NT2/D1 (cell line): ENCODE data around the gene TSFM.

Source experiments
- DNase-seq: peaks from one replicate; pipeline ENCODE4 v3.0.0-alpha.2; 2011; ENCODE audit warnings: low read depth, low spot score
- H3K27me3 ChIP-seq: 2 replicates; pipeline ENCODE4 v1.6.0; 2011; ENCODE audit warnings: mild to moderate bottlenecking; ENCODE audit not compliant: insufficient read length, insufficient read depth
- H3K36me3 ChIP-seq: 2 replicates; pipeline ENCODE4 v1.6.1; 2011; ENCODE audit warnings: mild to moderate bottlenecking, low read length, mixed read lengths; ENCODE audit not compliant: insufficient read depth, insufficient read length
- H3K4me1 ChIP-seq: 2 replicates; pipeline ENCODE4 v1.5.1; 2011; ENCODE audit not compliant: insufficient read depth, insufficient read length
- H3K4me3 ChIP-seq: 2 replicates; pipeline ENCODE4 v1.5.1; 2011; ENCODE audit warnings: low read depth; ENCODE audit not compliant: insufficient read length
- H3K9ac ChIP-seq: 2 replicates; pipeline ENCODE4 v1.6.0; 2011; ENCODE audit warnings: low read depth; ENCODE audit not compliant: insufficient read length
- H3K9me3 ChIP-seq: 2 replicates; pipeline ENCODE4 v1.5.1; 2011; ENCODE audit warnings: mild to moderate bottlenecking, low read length; ENCODE audit not compliant: insufficient read depth
- SUZ12 ChIP-seq: IDR thresholded peaks from 2 replicates; pipeline ENCODE4 v1.6.1; 2011; ENCODE audit not compliant: insufficient read length, insufficient read depth; ENCODE audit errors: extremely low read depth
- YY1 ChIP-seq: IDR thresholded peaks from 2 replicates; pipeline ENCODE4 v1.6.1; 2011; ENCODE audit not compliant: insufficient read length, insufficient read depth
- ZNF274 ChIP-seq: IDR thresholded peaks from 2 replicates; pipeline ENCODE4 v1.6.1; 2011; ENCODE audit warnings: mild to moderate bottlenecking, low read depth, low read length

TSFM gene

DNA sequence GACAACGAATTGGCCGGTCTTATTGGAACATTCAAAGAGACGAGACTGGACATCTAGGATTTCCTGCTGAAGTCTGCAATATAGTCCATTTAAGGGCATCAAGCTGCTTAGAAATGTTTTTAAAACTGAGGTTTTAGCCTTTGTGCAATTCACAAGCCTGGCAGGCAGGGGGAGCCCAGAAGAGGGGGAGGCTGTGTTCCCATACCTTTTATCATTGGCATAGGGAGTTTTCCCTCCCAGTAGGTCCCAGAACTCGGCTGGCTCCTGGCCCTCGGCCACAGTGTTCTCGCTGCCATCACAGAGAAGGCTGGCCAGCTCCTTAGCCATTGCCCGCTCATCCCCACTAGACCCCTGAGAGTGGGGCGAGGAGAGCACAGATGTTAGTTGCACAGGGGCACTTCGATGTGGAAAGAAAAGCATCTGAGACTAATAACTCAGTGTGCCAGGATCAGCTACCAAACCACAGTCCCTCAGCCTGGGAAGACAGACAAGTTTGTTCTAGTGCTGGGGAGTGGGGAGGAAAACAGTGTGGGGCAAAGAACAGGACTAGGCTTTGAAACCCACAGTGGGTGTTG lies 20.8 kb downstream of the TSFM start:
- H3K36me3 ChIP-seq = peaks cover 40% of the 10 kb centered on the region
- DNase-seq = peak; percentile 16

GRCh38 chr12:57806677-57807076 lies 24.1 kb downstream of the TSFM start:
- Histone ChIP-seq H3K9ac (no peak overlapping the region), H3K4me1 (peaks cover 2% of the 10 kb centered on the region), H3K36me3 (peaks cover 22% of the 10 kb centered on the region), H3K9me3 (no peaks in the 10 kb centered on the region), H3K4me3 (no peak overlapping the region), H3K27me3 (no peaks in the 10 kb centered on the region)
- no peak for TF ChIP-seq SUZ12
- DNase-seq = no peak

More for the DNA sequence above, 20.8 kb downstream of the TSFM start:
- peaks cover 2% of the 10 kb centered on the region for H3K4me1 ChIP-seq
- no peaks in the 10 kb centered on the region for H3K9me3 ChIP-seq
- no peak for TF ChIP-seq YY1
- TF ChIP-seq SUZ12 = no peak
- TF ChIP-seq ZNF274 = no peak
- no peak overlapping the region for H3K9ac ChIP-seq
- H3K4me3 ChIP-seq = no peak overlapping the region
- no peaks in the 10 kb centered on the region for H3K27me3 ChIP-seq

DNA sequence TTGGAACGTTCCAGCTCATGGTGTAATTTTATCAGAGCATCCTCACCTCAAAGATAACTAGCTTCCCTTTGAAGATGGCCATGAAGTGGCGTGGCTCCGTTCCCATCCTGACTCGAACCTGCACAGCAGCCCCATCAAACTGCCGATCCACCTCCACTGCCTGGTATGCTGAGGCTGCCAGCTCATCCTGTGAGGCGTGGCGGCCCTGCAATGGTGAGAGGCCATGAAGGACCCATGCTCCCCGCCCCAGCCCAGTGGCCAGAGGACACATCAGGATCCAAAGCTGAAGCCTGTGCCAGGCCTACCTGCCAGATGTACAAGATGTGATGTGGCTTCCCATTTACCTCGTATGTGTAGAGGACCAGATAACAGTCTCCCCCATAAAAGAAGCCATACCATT lies 24.7 kb downstream of the TSFM start:
- H3K9me3 ChIP-seq = no peaks in the 10 kb centered on the region
- DNase-seq = no peak
- H3K36me3 ChIP-seq = peaks cover 17% of the 10 kb centered on the region

DNA sequence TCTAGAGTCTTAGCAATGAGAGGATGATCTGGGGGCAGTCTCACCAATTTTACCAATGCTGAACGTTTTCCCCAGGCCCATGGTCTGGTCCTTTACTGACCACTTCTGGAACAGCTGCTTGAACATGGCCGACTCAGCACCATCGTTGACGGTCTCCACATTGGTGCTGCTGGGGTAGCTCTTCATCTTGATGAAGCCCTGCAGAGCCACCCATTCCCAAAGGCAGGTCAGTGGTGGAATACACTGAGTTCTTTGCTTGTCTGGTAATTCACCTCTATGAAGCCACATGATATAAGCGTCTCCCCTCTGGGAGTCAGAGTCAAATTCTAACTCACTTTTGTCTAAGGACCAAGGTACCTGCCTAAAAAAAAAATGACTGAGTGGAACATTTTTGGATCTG lies 25.8 kb downstream of the TSFM start:
- peaks cover 2% of the 10 kb centered on the region for H3K4me1 ChIP-seq
- no peak overlapping the region for H3K4me3 ChIP-seq
- no peak overlapping the region for H3K9ac ChIP-seq
- H3K9me3 ChIP-seq = no peaks in the 10 kb centered on the region
- no peaks in the 10 kb centered on the region for H3K27me3 ChIP-seq
- TF ChIP-seq YY1 (no peak), SUZ12 (no peak), ZNF274 (no peak)
- peaks cover 9% of the 10 kb centered on the region for H3K36me3 ChIP-seq
- no peak for DNase-seq

More for the DNA sequence above, 24.7 kb downstream of the TSFM start:
- H3K27me3 ChIP-seq = no peaks in the 10 kb centered on the region
- no peak overlapping the region for H3K4me3 ChIP-seq
- peaks cover 2% of the 10 kb centered on the region for H3K4me1 ChIP-seq
- no peak overlapping the region for H3K9ac ChIP-seq
- no peak for TF ChIP-seq YY1
- no peak for TF ChIP-seq ZNF274
- no peak for TF ChIP-seq SUZ12

DNA sequence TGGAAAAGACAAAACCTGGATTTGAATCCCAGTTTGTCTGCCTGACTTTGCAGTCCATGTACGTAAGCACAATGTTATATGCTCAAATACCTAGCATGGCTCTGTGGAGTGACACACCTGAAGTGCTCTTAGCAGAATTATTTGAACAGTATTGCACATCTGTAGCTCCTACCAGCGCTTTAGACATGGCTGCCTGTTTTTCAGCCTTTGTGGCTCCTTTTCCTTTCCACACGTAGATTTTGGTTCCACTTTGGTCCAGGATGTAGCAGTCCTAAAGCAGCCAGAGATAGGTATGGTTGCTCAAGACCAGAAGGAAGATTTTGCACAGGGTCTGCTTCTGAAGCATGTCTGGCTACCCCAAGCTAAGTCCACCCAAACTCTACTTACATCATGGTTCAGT lies 26.8 kb downstream of the TSFM start:
- no peak for TF ChIP-seq YY1
- no peak for TF ChIP-seq SUZ12
- TF ChIP-seq ZNF274 = no peak
- H3K9me3 ChIP-seq = no peaks in the 10 kb centered on the region
- no peak overlapping the region for H3K9ac ChIP-seq

GRCh38 chr12:57810450-57810849 lies 27.9 kb downstream of the TSFM start:
- Histone ChIP-seq H3K27me3 (no peaks in the 10 kb centered on the region), H3K9ac (no peak overlapping the region), H3K9me3 (no peaks in the 10 kb centered on the region), H3K4me3 (no peak overlapping the region), H3K36me3 (peaks cover 9% of the 10 kb centered on the region), H3K4me1 (no peaks in the 10 kb centered on the region)
- no peak for TF ChIP-seq YY1
- no peak for TF ChIP-seq ZNF274
- no peak for TF ChIP-seq SUZ12
- DNase-seq = no peak

More for the DNA sequence above, 26.8 kb downstream of the TSFM start:
- Histone ChIP-seq H3K4me1 (no peaks in the 10 kb centered on the region), H3K36me3 (peaks cover 9% of the 10 kb centered on the region), H3K4me3 (no peak overlapping the region), H3K27me3 (no peaks in the 10 kb centered on the region)
- DNase-seq = no peak

GRCh38 chr12:57811028-57811755 lies 28.6 kb downstream of the TSFM start:
- H3K4me3 ChIP-seq = no peak overlapping the region
- no peak for TF ChIP-seq ZNF274
- TF ChIP-seq SUZ12 = no peak
- no peak for TF ChIP-seq YY1
- H3K9ac ChIP-seq = no peak overlapping the region
- H3K9me3 ChIP-seq = no peaks in the 10 kb centered on the region
- H3K27me3 ChIP-seq = no peaks in the 10 kb centered on the region
- peaks cover 9% of the 10 kb centered on the region for H3K36me3 ChIP-seq
- no peaks in the 10 kb centered on the region for H3K4me1 ChIP-seq
- no peak for DNase-seq
